Activated CD4-positive, alpha-beta T cell treated with anti-CD3 and anti-CD28 coated beads, Interleukin-2, amount 50 U/mL, for 24 hours (primary cell): ENCODE data around the gene SPOP.
"Not testable (repeated sequence)": the region's sequence is repeated elsewhere in the genome, so short reads cannot be mapped to it uniquely, and the experiment has no call there.

ENCODE experiments used
- DNase-seq, 2 donors: peaks; one replicate each; pipeline ENCODE4 v3.0.0-alpha.2; 2020; ENCODE audit warnings: low read depth in 1 of 2, low spot score in 1 of 2

SPOP gene

DNA sequence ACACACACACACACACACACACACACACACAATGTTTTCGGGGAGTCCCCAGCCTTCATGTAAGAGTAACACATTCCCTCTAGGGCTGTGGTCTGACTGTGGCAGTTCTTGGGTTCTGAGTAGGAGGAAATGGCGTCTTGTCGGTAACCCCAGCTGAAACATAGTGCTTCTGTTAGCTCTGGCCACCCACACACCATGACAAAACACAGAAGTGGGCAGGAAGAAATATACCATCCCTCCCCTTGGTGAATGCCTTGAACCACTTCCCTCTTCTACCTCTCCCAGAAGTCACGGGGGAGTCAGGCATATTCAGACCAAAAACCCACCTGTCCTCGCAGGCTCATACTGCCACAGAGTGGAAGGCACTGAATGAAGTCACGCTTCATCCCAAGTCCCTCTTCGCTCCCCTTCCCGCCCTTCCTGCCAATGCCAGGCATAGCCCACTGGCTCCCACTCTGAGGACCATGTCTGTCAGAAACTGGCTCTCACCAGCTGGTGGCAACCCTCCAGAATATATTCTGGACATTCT is 18.4 kb upstream of the SPOP start:
- peak; percentile 32 to 69 for DNase-seq

DNA sequence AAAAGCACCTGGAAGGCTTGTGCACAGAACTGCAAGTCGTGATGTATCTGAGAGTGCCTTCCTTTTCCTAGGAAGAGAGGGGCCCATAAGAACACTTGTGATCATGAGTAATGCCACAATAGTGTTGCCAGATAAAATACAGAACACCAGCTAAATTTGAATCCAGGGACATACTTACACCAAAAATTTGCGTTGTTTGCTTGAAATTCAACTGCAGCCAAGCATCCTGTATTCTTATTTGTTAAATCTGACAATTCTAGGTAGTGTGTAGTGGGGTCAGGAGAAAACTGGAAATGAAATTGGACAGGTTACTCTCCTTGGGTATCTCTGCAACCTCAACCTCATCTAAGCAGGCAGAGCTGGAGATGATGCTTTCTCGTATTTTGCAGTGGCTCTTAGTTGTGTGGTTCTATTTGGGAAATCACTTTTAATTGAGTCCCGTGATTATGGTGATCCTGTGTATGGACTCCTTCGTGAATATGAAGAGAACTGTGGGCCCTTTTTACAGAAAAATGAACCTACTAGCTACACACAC is 17.9 kb upstream of the SPOP start:
- no peak for DNase-seq

- DNase-seq, result peak; percentile 56 to 65
Measured at GRCh38 chr17:49694847-49695697, 17.2 kb upstream of the SPOP start.

DNA sequence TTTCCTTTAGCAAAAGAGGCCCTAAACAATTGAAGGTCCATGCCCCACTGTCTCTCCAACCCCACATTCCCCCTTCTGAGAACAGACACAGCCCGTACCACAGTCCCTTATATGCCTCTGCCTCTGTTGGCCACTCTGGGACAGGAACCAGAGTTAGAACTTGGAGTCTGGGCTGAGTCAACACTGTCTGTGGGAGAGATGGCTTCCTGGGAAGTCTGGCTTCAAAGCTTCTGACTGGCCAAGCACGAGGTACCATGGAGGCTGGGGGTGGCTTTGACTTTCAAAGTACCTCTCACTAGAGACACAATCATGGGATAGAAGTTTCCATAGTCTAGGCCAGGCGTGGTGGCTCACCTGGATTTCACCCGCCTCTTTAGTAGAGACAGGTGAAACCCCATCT is 14.9 kb upstream of the SPOP start:
- no peak for DNase-seq

DNA sequence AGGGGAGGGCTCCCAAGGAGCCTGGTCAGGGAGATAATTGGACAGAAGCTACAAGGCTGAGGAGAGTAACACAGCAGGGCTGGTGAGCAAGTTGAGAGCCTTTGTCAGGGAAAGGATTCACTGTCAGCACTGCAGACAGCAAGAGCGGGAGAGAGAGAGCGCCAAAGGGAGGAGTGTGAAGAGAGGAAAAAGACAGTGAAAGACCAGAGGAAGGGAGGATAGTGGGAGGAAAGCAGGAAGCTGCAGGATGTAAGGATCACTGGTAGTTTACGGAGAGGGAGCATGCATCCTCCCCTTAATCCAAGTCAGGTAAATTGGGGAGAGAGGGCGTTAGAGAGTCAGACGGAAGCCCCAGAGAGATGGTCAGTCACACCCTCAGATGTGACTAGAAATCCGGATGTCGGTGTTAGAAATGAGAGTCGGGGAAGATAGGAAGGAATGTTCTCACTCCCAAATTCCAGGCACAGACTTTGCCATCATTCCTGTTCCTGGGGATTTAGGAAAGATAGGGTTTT is 13.8 kb upstream of the SPOP start:
- DNase-seq, result no peak

DNA sequence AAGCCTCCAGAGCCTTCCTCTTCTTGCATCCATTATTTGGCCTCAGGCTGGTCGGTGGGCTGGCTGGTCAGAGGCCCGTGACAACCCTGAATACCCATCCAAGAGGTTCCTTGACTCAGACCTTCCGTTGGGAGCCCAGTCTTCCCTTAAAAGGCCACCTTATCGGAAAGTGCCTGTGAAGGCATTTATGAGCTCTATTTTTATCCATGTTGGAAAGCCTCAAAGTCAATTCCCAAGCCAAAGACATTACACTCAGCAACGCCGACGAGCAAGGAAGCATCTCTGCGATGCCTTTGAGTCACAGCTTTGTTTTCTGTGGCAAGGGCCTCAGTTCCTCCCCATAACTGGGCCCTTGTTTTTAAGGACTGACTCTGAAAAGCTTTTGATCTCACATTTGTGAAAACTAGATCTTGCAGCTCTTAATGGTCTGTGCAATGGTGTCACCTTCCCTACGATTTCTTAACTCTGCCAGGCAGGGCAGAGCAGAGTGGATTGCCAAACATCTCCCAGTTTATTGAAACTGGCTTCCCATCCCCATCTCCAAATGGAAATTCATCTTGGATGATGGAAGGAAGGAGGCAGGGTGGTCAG is 13.3 kb upstream of the SPOP start:
- DNase-seq, result no peak

- no peak for DNase-seq
Measured at GRCh38 chr17:49690256-49690655, 12.4 kb upstream of the SPOP start.

- DNase-seq, result no peak
Measured at GRCh38 chr17:49688848-49689247, 11.0 kb upstream of the SPOP start.

GRCh38 chr17:49687878-49688491 is 10.1 kb upstream of the SPOP start:
- DNase-seq, result no peak

- no peak for DNase-seq
Measured at GRCh38 chr17:49681106-49681979, 3.4 kb upstream of the SPOP start.

- DNase-seq, result no peak
Measured at GRCh38 chr17:49680314-49680713, 2.4 kb upstream of the SPOP start.

DNA sequence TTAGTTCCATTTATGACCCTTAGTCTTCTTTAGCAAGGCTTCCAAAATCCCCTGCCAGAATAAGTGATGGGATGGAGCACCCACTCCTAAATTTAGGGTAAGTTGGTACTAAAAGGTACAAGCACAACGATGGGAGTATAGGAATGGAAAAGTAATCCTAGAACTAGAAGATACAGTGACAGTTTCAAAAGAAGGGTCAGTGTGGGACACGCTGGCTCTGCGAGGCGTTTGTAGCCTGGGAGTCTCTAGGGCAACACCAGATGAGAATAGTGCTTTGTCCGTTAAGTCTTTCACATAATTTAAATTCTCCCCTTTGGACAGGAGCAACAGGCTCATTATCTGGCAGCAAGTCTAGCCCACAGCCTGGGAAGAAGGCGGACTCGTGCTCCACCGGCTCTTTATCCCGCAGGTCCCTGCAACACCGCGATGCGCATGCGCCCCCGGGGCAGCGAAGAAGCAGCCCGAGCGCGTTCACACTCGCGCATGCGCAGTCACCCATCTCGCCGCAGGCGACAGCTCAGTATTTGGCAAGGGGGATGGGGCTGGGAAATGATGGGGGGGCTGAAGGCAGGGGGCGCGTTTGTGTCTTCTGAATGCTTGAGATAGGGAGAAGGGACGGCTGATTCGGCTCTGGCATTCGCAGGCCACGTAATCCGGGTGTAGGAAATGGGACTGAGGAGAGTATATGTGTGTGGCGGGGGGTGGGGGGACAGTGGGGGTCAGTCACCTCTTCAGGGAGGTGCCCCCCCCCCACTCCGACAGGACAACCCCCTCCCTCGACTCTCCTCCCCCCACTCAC is 564 bp downstream of the SPOP start:
- peak; percentile 92 to 94 for DNase-seq

- peak in 1 of 2 donors; percentile 27 for DNase-seq
Measured at GRCh38 chr17:49676276-49676868, 1.5 kb downstream of the SPOP start.

DNA sequence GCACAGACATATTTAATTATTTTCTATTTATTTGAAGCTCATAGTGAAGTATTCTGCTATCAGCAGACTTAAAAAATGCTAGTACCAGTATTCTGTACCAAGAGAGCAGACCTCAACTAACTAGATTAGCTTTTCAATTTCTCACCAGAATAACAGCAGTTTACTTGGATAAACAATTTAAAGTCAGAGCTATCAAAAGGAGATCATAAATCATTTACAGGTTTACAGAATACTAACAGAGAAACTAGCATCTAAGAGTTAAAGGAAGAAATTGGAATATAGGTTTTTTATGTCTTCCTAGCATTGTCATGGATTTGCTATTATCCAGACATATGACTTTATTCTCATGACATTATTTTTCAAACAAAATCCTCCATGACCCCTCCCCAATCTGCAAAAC is 3.4 kb downstream of the SPOP start:
- no peak for DNase-seq

- not testable (repeated sequence) for DNase-seq
Measured at GRCh38 chr17:49673679-49674078, 4.2 kb downstream of the SPOP start.

DNA sequence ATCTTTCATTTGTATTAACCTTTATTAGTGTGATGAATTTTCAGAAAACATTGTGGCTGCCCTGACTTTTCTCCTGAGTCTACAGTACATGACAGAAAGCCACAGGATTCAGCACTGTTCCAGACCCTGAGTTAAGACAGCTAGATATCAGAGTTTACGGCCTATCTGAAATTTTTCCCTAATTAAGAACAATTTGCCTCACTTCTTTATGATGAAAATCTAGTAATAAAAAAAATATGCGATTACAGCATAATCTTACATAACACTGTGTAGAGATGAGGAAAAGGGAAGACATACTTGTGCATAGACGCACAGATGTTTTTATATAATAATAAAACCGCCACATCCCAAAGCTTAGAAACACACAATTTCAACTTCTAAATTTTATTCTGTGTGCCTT is 7.3 kb downstream of the SPOP start:
- DNase-seq, result no peak

GRCh38 chr17:49670002-49670401 is 7.9 kb downstream of the SPOP start:
- DNase-seq, result no peak

DNA sequence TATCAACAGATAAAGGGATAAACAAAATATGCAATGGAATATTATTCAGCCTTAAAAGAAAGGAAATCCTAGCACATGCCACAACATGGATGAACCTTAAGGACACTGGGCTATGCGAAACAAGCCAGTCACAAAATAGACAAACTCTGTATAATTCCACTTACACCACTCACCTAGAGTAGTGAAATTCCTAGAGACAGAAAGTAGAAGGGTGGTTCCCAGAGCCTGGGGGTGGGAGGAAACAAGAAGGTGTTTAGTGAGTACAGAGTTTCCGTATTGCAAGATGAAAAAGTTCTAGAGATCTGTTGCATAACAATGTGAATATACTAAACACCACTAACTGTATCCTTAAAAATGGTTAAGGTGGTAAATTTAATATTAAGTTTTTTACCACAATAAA is 10.0 kb downstream of the SPOP start:
- no peak for DNase-seq

GRCh38 chr17:49664706-49665211 is 13.1 kb downstream of the SPOP start:
- DNase-seq, result no peak
